ENCODE results near the gene TMEM222. TPM values are rescaled to one million over a fixed set of nuclear protein-coding genes. Genes with fewer than 3 reads are reported as not detected.

Gene TMEM222
- total RNA-seq, 1 experiment from 2014 or later = 27.4 TPM

Small RNA genes within 50 kb of the gene (small RNA-seq; reads per million reads assigned to genes)
- gene RNU6-48P = not detected

Other genes starting within 250 kb of the TMEM222 start
- 35.3 and 48.6 TPM in 2 replicates for gene SLC9A1, start 167.0 kb upstream of the TMEM222 start, total RNA-seq (2014; rRNA removed; shearing (Covaris generic); ENCODE audit: low replicate concordance)
- 37.0 and 44.1 TPM in 2 replicates for gene WDTC1, start 87.5 kb upstream of the TMEM222 start, total RNA-seq (2014; rRNA removed; shearing (Covaris generic); ENCODE audit: low replicate concordance)
- gene SYTL1, start 19.9 kb downstream of the TMEM222 start, total RNA-seq (2014; rRNA removed; shearing (Covaris generic); ENCODE audit: low replicate concordance) = 35.6 and 119 TPM in 2 replicates
- 3.0 and 5.2 TPM in 2 replicates for gene MAP3K6, start 44.8 kb downstream of the TMEM222 start, total RNA-seq (2014; rRNA removed; shearing (Covaris generic); ENCODE audit: low replicate concordance)
- not detected in 2 replicates for gene FCN3, start 52.7 kb downstream of the TMEM222 start, total RNA-seq (2014; rRNA removed; shearing (Covaris generic); ENCODE audit: low replicate concordance)
- gene CD164L2, start 61.2 kb downstream of the TMEM222 start, total RNA-seq (2014; rRNA removed; shearing (Covaris generic); ENCODE audit: low replicate concordance) = 0.22 TPM in 1 of 2 replicates, not detected in the other
- 3.6 and 3.7 TPM in 2 replicates for gene GPR3, start 70.5 kb downstream of the TMEM222 start, total RNA-seq (2014; rRNA removed; shearing (Covaris generic); ENCODE audit: low replicate concordance)
- gene WASF2, start 168.0 kb downstream of the TMEM222 start, total RNA-seq (2014; rRNA removed; shearing (Covaris generic); ENCODE audit: low replicate concordance) = 20.2 and 21.7 TPM in 2 replicates